GM18499 (cell line): ENCODE measurements around the gene MYO5B.
A peak's percentile ranks its signal among the peaks of the same experiment; 100 is the strongest.

Source experiments
- ATAC-seq: cut with Tn5 transposase; IDR thresholded peaks from one replicate; pipeline ENCODE4 v1.9.1; 2021; ENCODE audit warnings: moderate number of reproducible peaks; ENCODE audit not compliant: insufficient read depth, unreplicated experiment

MYO5B gene

DNA sequence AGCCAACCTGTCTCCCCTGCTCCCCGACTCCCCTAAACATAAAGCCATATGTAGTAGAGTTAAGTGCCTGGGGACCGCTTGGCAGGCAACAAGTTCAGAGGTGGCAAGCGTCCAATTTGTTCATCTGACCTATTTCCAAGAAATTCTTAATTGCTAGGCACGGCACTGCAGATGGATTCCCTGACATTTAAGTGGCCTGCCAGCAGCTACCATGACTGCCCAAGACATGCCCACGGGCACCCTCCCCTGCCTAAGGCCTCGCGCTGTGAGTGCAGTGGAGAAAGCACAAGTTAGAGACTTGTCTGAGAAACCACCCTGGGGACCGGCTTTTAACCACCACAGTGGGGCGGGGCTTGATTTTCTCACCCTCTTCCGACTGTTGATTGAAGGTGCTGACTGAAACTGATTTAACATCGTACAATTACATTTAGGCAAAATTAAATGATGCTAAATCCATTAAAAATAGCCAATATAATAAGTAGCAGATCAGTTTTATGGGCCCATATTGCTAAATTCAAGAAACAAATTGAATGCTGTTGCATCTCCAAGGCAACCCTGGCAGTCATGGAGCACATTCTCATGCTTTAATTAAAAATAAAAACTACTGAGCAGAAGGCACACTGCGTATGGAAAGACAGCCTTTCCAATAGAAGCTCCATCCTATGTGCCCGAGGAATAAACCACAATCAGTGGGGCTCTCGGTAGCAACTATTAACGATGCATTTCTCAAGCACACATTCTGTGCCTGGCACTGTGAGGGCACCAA lies 218.0 kb downstream of the MYO5B start:
- no peak for ATAC-seq

DNA sequence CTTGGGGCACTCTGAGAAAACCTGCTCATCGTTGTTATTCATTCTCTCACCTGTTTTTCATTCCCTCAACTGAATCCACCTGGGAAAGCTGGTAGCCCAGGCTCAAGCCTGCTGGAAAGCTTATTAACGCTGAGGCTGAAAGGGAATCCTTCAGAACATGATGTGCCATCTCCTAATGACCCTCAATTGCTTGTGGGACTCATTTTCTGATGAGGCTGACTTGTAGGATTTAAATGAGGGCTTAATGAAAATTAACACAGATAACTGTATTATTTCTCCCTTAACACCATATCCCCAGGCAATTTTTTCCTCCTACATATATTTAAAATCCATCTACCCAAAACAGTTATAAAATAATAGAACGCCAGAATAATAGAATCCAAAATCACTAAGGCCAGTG lies 218.9 kb downstream of the MYO5B start:
- ATAC-seq, result no peak

DNA sequence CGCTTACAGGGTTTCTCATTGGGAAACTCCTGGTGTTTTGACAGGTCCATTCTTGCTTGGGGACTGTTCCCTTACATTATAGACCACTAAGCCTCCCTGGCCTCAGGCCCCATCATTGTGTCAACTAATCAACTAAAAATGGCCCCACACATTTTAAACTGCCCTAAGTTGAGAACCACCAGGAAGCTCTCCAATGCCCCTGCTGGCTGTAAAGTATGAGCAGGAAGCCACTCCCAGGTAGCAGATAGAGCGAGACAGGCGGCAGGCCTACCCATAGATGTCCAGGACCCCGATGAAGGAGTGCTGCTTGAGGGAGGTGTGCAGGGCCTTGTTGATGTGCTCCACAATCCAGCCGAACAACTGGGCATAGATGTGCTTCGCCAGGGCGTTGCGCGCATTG lies 220.9 kb downstream of the MYO5B start:
- ATAC-seq, result no peak

DNA sequence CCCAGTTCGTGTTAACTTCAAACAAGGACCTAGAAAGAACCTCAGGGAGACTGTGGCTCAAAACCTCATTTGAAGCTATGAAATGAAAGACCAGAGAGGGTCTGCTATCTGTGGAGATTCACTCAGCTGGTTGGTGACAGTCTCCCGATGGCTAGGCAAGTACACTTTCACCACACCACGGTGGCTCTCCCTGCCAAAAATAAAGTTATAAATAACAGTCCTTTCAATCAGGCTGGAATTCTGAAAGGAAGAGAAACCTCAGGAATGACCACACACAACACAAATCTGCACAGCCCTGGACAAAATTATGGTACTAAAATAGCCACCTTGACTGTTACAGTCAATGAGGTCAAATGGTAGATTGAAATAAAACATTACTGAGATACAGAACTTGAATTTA lies 221.4 kb downstream of the MYO5B start:
- no peak for ATAC-seq

DNA sequence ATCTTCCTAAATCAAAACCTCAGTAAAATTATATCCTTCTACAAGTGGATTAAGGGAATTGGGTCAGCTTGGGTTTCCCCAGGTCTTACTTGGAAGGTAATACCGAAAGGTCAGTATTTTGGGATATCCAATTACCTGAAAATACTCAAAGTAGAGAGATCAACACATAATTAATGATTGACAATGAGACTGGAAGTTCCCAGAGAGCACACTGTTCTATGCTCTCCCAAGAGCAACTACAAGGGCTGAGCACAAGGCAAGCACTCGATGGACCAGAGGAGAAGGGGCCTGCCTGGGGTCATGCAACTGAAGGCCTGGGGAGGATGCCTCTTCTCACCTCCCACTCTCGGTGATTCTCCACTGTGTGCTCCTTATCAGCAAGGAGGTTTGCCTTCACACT lies 222.4 kb downstream of the MYO5B start:
- no peak for ATAC-seq

DNA sequence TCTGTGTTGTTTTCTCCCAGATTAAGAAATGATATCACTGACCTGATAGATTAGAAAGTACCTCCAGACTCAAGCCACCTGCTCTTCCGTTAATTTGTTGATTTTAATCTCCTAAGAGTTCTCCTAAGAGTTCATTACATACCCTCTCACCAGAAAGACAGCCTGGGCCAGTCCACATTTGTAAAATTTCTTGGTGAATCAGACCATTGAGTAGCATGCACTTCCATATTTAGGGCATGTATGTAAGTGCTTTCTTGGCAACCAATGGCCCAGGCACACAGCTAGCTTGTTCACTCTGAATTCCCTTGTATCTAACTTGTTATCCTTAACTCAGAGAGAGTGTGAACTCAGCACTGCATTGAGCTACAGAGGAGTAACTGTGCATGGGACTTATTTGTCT lies 223.5 kb downstream of the MYO5B start:
- no peak for ATAC-seq

DNA sequence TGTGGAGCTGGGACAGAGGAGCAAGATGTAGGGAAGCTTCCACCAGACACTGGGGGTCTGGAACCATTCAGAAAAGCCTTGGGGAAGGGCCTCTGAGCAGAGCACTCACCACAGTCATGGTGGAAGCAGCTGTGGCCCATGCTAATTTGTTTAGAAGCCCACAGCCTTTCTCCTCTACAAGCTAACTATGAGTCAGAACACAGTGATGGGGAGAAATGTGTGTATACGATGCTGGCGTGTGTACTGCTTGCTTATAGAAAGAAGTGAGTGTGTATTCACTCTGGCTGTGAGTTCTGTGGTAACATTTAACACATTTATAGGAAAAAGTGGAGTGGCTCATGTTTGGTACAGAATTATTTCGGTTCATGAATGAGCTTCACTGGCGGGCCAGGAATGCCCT lies 224.6 kb downstream of the MYO5B start:
- ATAC-seq, result no peak

DNA sequence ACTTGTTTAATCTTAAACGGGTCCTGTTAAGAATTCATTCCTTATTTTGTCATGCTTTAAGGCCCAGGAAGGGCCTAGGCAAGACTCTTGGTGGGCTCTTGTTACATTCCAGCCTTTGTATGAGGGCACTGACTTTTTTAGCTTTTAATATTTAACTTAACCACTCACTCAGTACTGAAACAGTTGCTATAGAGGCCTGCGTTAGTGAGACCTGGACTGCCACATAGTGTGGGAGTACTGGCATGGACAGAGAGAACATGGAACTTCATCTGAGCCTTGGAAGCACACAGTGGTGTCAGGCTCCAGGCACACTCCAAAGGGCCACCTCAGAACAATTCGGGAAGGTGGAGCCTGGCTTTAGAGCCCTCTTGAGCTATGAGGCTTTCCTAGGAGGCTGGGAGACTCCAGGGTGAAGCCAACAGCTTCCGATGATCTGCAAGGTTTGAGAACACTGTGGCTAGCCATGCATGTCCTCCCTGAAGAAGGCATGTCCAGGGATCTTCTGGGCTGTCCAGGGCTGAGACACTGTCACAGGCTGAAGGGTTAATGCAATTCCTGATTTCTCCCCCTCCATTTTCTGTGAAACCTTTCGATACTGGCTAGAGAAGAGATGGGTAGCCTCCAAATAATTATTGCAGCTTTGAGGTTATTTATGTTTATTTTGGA lies 226.2 kb downstream of the MYO5B start:
- ATAC-seq, result no peak

DNA sequence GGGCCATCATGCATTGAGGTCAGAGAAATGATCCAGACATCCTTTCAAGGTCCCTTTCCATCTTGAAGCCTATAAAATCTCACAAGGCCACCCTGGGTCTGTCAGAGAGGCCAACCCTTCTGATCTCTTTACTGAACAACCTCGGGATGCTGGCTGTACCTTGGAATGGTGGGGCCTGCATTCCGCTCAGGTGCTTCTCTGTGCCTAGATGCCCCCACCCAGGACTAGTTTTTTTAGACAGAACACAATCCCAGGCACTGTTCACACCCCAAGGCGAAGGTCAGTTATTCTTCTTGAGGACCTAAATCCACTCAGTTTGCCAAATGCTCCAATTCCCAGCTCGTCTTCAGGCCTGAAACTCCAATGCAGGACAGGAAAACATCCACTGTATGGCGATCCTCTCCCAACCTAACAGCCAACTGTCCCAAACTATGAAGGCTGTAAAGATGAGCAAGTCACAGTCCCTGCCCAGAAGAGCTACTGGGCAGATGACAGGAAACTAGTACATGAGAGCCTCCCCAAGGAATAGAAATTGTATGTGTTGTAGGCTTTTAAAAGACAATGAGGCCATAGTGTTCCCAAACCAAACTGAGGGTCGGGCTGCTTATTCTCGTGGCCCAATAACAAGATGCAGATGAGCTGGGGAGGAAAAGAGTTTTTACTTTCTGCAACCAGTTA lies 227.2 kb downstream of the MYO5B start:
- ATAC-seq, result no peak

DNA sequence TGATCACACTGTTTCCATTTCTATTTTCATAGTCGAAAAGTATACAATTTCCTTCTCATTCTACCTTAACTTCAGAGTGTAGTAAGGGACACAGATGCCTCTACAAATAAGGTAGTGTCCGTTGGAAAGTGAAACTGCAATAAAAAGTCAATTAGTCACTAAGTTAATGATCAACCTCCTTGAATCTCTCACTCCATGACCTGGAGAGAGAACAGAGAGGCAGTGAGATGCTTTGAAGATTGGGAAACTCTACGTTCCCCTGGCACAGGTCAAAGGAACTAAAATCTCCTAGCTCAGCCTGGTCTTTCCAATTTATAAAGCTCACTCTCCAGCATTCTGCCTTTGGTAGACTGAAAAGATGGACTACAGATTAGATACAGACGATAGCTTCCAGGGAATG lies 227.8 kb downstream of the MYO5B start:
- peak; percentile 64 for ATAC-seq

DNA sequence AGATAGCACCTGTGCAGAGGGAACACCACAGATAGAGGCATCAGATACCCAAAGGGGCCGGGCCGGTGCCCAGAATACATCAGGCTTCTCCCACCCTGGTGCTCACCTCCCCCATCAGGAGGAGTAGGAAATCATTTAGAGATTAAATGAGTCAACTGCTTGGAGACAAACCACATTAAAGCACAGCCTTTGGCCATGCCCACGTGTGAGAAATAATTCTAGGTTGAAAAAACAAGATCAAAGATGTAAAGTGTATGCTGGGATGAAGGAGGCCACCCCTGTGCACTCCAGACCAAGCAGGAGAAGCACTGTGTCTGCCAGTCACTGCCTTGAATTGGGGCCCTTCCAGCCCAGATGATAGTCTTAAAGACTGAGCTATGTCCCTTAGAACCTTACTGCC lies 228.9 kb downstream of the MYO5B start:
- no peak for ATAC-seq

DNA sequence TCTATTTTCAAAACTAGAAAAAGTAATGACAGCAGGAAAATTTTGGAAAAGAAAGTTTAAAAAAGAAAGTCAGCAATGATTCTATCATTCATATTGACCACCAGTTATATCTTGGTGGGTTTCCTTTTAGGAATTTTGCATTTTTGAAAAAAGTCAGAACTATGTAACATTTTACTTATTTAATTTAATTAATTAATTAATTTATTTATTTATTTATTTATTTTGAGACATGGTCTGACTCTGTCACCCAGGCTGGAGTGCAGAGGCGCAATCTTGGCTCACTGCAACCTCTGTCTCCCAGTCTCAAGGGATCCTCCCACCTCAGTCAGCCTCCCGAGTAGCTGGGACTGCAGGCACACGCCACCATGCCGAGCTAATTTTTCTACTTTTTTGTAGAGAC lies 231.7 kb downstream of the MYO5B start:
- ATAC-seq, result no peak

DNA sequence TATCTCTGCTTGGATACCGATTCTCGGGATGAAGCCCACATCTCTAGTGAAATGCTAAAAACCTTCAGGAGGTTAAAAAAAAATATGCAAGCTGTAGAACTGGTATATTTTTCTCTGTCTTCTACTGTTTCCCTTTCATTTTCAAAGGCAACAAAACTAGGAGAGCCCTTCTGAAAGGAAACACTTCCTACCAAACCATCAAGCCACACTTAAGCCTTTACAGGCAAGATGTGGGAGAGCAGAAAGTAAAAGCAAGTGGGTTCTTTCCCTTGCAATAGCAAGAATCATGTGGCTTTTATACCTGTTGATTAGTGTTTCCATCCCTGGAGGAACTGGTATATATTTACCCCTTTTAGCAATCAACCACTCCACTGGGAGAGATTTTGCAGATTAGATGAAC lies 233.7 kb downstream of the MYO5B start:
- ATAC-seq, result no peak

DNA sequence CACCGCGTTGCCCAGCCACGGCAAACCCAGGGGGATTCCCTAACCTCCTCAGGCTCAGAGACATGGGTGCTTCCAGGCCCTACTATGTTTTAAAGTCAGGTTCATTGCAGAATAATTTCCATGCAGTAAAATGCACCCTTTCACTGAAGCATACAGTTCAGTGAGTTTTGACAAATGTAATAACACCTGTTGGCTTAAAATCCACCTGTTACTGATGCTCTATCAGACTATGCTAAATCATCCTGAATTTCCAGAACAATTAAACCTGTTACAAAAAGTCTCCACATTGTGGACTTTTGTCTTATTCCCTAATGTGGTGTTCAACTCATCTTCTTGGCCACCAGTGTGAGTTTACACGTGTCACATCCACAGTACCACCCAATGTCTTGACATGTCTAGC lies 234.6 kb downstream of the MYO5B start:
- no peak for ATAC-seq

DNA sequence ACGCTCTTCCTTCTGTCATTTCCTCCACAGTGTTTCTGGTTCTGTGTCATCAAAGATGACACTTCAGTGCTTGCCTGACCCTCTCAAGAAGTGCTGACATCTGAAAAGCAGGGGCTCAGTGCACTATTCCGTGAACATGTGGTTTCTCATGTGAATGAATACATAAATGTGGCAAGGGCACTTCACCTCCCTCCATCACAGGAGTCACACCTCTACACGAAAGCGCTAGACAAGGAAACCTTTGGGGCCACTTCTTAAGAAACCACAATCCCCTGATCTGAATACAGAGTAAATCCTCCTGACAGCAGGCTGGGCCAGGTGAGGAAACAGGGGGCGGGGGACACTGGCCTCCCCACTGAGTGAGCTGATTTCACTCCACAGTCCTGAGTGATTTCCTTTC lies 235.8 kb downstream of the MYO5B start:
- ATAC-seq, result no peak

DNA sequence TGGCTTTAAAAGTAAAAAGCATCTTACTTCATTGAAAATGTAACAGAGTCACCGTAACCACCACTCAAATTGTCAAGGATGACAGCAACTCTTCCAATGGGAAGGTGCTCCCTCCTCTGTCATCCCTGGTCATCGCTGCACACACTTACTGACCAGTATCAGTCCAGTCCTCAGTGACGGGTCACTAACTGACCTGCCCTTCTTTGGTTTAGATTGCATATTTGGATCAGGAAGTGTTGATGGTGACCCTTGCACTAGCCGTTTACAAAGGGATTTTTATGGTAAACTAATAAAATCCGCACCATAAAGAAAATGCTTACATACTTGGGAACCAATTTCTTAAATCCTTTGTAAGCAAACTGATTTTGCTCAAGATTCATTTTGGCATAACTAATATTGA lies 239.7 kb downstream of the MYO5B start:
- no peak for ATAC-seq

DNA sequence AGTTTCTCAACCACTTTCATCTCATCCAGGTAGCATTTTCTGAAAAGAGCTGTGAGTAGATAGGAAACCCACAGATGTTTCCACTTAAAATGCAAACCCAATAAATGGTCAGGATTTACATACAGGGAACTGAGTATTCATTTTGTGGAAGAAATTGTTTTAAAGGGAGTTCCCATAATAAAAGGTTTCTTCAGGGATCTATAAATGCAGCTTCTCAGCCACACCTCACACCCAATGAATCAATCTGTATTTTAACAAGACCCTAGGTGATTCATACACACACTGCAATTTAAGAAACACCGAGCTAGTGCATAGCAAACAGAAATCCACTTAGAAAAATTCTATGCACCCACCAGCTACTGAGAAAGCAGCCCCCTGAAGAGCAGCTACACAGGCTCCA lies 241.6 kb downstream of the MYO5B start:
- no peak for ATAC-seq

DNA sequence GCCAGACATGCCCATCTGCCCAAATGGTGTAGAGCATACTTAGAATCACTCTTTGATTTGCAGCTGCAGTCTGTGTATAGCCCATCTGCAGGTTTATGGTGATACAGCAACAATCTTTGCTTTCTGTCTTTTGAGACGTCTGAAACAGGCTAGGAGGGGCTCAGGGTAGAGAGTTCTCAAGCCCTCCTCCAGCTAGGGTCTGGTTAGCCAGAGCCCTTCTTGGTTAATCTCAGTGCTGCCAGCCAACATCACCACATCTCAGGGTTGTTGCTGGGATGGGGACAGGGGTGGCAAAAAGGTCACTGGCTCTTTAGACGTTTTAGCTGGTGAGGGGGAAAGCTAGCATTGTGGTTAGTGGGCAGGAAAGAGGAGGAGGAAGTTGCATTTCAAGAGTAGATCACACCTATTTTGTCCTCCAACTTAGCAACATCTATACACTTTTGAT lies 245.0 kb downstream of the MYO5B start:
- ATAC-seq, result no peak

DNA sequence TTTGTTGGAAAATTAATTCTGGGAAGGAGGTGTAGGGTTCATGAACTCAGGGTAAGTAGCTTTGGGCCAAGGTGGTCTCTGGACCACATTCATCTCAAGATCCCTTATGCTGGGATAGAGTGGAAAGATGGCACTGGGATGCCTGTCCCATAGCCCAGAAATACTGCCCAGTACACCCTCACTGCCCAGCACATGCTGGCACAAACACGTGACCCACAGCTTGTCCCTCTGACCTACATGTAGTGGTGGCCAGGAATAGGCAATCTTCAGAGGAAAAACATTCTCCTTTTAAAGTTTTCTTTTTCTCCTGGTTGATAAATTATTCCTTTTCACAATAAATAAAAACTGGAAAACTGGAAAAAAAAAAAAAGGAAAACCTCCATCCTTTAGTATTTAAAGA lies 246.0 kb downstream of the MYO5B start:
- no peak for ATAC-seq

DNA sequence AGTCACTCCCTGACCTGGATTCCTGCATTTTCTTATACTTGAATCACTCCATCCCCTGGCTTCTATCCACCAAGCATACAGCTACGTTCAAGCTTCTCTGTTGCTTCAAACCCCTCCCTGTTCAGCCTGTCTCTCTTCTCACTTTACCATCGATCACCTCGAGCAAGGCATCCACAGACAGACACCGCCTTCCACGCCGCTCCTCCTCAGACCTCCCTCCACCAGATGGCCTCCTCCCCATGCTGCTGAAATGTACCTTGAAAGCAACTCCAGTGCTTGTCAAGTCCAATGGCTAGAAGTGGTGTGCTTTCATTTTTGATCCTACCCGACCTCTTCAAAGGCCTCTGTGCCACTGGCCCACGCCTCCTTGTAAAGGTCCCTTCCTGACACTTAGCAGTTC lies 250.3 kb downstream of the MYO5B start:
- no peak for ATAC-seq

DNA sequence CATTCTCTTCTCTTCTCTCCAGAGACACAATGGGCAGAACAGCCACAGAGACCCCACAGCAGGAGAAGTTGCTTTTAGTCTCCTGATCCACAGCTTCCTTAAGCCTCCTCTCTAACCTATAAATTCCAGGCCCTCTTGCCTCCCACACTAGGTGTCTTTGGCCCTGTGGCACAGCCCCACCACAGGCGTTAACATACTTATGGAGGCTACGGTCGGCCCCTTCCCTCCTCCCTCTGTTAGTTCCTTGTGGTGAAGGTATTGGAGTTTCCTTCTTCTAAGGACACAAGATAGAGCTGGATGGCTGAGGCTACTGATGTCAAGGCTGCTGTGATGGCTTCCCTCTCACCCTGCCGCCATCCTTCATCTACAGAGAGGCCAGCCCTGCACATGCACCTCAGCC lies 258.1 kb downstream of the MYO5B start:
- ATAC-seq, result no peak

DNA sequence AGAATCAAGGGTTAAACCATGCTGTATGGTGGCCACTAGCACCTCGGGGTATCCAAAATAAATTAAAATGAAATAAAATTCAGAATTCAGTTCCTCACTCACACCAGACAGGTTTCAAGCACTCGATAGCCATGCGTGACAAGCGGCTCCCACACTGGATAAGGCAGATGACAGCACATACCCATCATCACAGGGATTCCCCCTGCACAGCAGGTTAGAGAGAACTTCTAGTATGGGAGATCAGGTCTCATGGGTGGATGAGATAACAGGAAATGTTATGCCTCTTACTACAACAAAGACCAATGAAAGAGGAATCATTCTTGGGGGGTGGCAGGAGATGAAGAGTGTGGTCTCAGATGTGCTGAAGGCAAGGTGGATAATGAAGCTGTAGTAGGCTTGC lies 259.7 kb downstream of the MYO5B start:
- ATAC-seq, result no peak
